ENCODE data around the gene SCTR.

The SCTR gene

GRCh38 chr2:119440873-119441272 lies 83.4 kb downstream of the SCTR start:
- DNase-seq = no peak

GRCh38 chr2:119440501-119440870 lies 83.8 kb downstream of the SCTR start:
- DNase-seq = no peak

- DNase-seq = no peak
Measured at GRCh38 chr2:119439574-119440500, 84.4 kb downstream of the SCTR start.

DNA sequence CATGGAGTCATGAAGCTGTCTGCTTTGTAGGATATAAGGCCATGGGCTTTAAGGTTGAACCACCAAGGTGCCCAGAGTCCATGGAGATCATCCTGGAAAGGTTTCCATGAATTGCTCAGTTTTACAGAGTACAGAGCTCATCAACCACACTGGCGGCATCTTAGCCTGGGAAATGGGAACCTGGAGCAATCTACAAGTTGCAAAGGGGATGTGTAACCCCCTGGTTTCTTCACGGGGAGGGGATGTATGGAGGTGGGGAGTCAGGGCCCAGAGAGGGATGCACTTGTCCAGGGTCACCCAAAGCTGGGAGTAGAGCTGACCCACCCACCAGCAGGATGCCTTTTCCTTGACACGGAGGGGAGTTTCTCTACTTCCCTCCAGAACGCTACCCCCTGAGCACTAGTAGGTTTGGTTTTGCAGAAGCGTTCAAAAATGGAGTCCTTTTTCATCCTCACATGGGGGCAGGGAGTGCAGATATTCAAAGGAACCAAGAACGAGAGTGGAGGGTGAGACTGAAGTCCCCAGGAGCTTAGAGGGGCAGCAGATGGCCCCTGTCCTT lies 85.5 kb downstream of the SCTR start:
- DNase-seq = no peak

GRCh38 chr2:119438128-119438656 lies 86.1 kb downstream of the SCTR start:
- DNase-seq = no peak

GRCh38 chr2:119436993-119437772 lies 87.1 kb downstream of the SCTR start:
- no peak for DNase-seq

DNA sequence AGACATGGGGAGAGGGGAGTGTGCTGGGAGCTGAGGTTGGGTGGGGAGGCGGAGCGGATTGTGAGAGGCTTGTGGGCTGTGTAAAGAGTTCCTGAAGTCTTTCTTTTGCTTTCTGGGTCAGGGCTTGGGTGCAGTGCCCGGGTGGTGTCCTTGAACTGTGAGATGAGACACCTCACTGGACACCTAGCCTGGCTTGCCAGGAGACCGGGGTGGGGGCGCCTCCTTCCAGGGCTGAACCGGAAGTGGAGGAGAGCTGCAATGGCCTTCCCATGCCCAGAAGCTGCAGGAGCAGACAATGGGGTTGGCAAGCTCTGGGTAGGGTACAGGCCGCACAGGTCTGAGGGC lies 88.4 kb downstream of the SCTR start:
- DNase-seq = no peak

- no peak for DNase-seq
Measured at GRCh38 chr2:119435081-119435952, 89.0 kb downstream of the SCTR start.

DNA sequence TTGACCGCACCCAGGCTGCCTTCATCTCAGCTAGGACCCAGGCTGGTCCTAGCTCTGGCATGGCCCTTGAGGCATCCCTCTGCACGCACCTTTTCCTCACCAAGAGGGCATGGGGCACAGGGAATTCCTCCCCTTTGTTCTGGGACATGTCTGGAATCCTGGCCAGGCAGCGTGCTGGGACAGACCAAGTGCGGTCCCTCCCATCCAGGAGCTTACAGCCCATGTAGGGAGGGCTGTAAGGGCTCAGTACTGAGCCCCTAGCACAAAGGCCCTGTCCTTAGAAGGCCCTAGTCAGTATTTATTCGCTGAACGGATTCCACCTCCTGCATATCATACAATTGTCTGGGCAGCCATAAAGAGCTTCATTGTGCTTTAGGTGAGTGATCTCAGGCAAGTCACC lies 89.6 kb downstream of the SCTR start:
- DNase-seq = no peak

- no peak for DNase-seq
Measured at GRCh38 chr2:119433636-119434327, 90.5 kb downstream of the SCTR start.

DNA sequence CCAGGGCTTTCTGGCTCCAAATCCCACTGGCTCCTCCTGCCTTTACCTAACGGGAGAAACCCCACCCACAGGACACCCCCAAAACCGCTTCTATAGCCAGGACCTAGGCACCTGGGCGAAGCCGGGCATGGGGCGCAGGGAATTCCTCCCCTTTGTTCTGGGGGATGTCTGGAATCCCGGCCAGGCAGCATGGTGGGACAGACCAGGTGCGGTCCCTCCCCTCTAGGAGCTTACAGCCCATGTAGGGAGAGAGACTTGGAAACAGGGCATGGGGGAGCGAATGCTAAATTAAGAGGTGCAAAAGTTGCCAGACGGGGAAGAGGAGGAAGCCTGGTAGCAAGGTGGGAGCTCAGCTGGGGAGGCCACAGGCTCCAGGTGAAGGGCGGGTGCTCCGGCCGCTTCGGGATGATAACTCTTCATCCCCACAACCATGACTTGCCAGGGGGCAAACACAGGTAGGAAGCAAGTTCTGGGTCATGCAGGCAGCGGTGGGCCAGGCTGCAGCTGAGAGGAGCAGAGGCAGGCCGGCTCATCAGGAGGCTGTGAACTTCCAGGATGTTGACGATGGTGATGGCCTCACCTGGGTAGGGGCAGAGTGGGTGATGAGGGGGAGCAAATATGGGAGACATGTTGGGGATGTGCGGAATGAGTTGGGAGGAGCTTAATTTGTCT lies 91.3 kb downstream of the SCTR start:
- no peak for DNase-seq

GRCh38 chr2:119431976-119432850 lies 92.1 kb downstream of the SCTR start:
- no peak for DNase-seq

GRCh38 chr2:119431155-119431975 lies 92.9 kb downstream of the SCTR start, which contains the start of gene TMEM37:
Gene TMEM37 (plus strand): TSS chr2:119431854. CDS start chr2:119431904, 50 bp downstream.
- DNase-seq = no peak

DNA sequence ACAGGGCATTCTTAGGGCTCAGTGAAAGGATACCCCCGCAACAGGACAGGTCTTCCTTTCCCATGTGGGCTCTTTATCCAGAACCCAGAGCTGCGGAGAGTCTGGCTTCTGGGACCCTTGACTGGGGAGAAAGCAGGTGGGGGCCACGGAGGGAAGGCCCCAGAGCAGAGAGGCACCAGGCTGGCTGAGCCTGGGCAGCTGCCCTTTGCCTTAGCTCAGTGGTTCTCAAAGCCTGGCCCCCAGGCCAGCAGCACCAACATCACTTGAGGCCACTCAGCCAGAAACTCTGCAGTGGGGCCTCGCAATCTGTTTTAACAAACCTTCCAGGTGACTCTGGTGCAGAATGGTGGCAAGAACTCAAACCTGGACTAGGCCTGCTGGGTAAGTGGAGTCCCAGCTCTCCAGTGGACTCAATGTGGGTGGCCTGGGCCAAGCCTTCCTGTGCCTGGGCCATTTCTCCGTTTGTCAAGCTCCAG lies 94.2 kb downstream of the SCTR start:
- no peak for DNase-seq

DNA sequence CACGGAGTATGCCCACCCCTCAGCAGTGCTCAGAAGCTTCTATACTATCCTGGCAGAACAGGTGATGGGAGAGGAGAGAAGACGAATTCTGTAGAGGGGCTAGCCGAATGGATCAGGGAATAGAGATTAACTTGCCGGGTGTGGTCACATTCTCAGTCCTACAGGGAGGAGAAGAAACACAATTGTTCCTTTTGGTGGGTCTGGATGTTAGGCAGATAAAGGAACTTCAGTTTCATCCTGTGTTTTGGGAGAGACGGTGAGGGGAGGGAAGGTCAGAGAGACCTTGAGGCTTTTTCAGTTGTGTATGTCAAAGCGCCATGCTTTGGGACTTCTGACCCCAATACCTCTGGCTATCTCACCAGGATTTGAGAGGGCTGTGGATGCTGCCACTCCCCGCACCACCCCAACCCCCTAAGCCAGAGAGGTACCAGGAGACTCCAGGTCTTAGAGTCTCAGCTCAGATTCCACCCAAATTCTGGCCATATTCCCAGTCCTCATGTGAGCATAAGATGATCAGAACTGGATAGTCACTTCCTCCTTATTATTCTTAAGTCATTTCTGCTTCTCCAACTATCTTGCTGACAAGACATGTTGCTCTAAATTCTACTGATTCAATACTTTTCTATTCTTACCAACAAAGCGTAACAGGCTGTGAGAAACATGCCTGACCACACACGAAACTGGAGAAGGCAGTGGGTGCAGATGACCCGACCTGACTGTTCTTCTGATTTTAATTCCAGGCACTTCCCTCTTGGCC lies 94.9 kb downstream of the SCTR start:
- no peak for DNase-seq

GRCh38 chr2:119428488-119429224 lies 95.6 kb downstream of the SCTR start:
- no peak for DNase-seq

- no peak for DNase-seq
Measured at GRCh38 chr2:119427756-119428155, 96.5 kb downstream of the SCTR start.
